Activated naive CD4-positive, alpha-beta T cell treated with Interleukin-2 at 50 U/mL for 16 hours (primary cell): ENCODE results near the gene FERMT2.
"Not testable (repeated sequence)": the region's sequence is repeated elsewhere in the genome, so short reads cannot be mapped to it uniquely, and the experiment has no call there.

Source experiments
- DNase-seq: peaks from one replicate; pipeline ENCODE4 v3.0.0-alpha.2; 2020

FERMT2 gene

DNA sequence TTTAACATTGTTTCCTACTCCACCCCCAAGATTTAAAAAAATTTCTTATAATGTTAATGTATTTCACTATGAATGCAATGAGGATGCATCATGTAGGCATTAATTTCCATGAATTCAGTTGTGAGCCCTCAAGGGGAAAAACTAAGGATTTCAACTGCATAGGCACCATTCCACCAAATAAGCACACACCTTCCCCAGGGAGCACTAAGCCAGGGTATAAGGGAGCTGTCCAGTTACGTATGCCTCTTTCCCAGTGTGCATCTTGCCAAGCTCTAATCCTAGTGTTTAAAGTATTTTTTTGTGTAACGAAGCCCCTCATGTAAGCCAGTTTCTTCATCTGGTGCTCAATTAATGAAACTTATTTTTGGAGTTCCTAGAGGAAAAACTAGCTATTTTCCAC is 6.6 kb downstream of the FERMT2 start:
- DNase-seq, result no peak

DNA sequence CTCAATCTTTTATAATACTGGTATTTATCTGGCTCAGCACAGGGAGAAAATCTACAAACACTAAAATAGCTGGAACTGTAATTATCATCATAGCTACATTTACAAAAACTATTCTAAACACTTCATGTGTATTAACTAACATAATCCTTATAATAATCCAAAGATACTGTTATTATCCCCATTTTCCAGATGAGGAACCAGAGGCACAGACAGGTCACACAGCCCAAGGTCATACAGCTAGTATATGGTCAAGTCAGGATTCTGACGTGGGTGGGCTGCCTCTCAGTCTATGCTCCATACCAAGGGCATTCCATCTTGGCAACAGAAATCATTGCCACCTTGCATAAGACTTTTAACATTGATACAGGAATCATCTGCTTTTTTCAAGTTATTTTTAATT is 11.4 kb downstream of the FERMT2 start:
- no peak for DNase-seq

DNA sequence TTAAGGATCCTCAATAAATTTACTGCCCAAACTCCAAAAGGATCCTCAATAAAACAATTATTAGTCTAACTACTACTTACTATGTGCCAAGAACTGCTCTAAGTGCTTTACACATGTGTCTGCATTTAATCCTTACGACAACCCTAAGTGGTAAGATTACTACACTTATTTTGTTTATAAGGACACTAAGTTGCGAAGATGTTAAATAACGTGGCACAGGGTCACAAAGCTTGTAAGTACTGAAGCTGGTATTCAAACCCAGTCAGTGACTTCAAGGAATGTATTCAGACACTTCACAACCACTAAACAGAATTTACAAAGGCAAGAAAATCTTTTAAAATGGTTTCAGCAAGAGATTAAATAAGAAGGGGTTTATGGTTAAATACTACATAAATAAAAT is 13.0 kb downstream of the FERMT2 start:
- DNase-seq, result no peak

DNA sequence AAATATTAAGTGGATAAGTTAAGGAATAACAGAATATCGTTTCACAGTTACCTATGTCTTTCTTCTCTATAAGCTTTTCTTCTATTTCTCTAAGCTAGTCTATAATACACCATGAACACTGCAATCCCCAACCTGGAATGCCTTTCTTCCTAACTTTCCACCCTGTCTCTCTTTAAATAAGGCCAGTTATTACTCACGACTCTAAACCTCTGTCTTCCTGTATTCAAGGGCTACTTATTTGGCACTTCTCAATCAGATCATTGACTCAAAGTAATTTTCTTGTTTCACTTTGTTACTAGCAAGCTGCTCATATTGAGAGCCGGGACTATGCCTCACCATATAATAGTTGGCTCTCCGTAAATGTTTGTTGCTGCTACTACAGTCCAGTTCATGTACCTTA is 13.5 kb downstream of the FERMT2 start:
- DNase-seq, result no peak

DNA sequence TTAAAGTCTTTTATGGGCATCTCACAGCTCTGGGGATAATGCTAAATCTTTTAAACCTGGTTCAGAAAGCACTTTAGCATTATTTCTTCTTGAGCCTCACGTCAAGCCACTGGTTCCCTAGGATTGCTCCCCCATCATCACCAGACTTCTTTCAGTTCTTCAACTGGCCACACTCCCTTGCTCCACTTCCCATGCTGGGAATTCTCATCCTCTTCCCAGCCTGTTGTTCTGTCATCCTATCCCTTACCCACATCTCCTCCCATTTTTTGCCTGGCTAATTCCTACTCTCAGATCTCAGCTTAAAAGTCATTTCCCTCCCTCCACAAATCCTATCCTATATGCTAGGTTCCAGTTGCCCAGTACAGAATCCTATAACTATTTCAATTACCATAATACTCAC is 14.4 kb downstream of the FERMT2 start:
- DNase-seq, result no peak

DNA sequence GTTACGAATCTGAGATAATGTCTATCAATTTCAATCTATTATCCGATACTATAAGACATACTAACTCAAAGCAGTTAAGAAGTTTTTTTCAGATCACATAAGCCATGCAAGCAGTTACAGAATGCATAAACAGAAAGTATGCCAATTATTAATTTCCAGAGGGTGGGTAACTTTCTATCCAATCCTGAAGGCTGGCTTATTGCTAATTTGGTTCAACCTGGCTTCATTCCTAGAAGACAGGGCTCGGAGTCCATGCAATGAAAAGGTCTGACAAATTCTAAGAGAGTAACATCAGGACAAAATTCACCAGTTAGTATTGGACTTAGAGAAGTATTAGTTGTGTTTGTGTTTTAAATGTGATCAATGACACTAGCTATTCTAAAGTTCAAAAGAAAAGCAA is 15.0 kb downstream of the FERMT2 start:
- DNase-seq, result no peak

DNA sequence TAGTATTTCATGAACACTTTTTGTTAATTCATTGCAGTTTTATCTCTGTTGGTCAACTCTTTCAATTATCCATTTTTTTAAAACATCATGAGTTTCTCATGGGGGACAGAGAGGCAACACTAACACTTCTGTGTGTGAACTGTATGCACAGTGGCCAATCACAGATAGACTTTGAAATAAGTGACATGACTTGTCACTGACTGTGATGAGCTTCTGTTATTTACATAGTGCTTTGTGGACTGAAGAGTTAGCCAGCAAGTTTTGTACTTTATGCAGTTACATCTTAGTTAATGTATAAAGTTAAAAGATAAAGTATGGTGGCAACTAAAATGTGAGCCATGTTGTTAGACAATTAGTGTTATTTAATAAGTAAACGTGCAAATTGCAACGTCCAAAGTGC is 16.1 kb downstream of the FERMT2 start:
- no peak for DNase-seq

DNA sequence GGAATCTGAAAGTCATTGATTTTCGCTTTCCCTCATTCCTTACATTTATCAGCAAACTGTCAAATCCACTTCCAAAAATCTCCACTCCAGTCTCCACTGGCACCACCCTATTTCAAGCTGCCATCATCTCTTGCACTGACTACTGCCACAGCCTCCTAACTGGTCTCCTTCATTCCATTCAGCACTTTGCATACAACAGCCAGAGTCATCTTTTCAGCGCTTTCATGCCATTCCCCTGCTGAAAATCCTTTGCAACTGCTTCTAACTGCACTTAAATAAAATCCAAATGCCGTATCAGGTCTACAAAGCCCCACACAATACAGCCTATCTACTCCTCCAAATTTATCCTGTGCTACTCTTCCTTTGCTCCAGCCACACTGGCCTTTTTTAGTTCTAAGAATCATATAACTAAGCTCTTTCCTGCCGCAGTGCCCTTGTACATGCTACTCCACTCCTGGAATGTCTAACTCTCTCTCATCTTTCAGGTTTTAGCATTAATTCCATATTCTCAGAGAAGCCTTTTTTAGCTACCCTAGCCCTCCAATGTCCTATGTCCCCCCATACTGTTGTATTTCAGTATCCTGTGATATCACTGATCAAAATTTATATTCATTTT is 21.6 kb downstream of the FERMT2 start:
- DNase-seq, result no peak

DNA sequence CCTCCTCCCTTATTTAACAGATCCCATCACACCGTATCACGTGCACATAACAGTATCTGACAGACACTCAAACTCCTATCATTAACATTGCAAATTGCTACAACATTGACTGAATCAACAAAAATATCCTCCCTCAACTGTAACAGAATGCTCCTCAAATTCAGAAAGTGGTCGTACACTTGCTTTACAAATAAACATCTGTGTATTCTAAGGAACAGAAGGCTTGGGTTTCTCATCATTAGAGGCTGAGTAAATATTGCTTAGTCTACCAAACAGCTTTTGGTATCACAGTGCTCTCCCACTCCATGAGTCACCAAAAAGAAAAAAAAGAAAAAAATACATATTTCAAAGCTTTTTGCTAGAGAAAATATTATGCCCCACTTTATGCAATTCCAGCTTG is 23.9 kb downstream of the FERMT2 start:
- no peak for DNase-seq

DNA sequence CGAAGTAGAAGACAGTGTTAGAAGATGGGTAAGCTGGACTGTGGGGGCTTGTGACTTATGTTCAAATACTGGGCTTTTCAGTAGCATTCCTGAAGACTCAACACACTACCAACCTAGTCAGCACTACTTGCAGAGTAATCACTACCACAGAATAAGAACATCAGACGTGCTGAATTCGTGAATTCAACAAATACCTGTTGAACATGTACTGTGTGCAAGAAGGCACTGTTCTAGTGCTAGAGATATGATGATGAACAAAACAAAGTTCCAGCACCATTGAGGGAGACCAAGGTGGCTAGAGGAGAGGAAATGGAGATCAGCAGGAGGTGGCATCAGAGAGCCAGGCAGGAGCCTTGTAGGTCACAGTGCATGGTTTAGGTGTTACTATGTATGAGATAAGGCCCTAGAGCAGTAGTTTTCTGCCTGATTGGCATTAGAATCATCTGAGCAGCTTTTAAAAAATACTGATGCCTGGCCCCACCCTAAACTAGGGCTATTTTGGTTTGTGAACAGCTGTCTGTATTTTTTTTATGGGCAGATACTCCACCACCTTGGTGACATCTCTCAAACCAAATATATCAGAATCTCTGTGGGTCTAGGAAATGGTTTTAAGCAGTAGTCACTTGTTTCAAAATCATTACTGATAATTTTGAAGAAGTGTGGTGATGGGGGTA is 26.8 kb downstream of the FERMT2 start:
- no peak for DNase-seq

DNA sequence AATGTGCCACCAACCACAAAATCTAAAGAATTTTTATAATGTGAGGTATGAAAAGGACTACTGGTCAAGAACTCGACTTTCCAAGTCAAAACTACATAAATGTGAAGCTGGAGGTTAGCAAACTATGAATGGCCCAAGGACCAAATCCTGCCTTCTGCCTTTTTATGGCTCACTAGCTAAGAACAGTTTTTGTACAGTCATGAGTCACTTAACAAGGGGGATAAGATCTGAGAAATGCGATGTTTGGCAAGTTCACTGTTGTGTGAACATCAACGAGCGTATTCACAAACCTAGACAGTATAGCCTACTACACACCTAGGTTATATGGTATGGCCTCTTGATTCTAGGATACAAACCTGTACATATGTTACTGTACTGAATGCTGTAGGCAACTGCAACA is 28.2 kb downstream of the FERMT2 start:
- DNase-seq, result no peak

DNA sequence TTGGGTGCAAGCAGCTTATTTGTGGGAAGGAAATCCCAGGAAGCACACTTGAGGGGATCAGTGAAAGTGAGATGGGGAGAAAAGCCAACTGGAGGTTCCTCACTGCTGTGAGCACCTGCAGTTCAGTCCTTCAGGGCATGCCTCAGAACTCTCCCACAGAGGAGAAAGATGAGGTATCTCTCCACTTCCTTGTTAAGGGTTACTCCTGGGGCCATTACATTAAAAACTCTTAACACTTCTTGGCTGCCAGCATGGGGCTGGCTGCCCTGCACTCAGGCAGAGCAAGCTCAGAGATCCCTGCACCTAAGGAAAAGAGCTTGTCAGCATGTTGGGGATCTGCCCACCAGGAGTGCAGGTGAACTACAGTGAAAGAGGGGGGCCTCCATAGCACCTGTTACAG is 28.8 kb downstream of the FERMT2 start:
- no peak for DNase-seq

DNA sequence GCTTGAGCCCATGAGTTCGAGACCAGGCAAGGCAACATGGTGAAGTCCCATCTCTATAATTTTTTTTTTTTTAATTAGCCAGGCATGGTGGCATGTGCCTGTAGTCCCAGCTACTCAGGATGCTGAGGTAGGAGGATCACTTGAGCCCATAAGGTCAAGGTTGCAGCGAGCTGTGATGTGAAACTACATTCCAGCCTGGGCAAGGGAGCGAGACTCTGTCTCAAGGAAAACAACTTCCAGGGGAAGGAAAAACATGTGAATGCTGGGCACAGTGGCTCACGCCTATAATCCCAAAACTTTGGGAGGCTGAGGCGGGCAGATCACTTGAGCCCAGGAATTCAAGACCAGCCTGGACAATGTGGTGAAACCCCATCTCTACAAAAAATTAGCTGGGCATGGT is 30.4 kb downstream of the FERMT2 start:
- DNase-seq, result not testable (repeated sequence)

DNA sequence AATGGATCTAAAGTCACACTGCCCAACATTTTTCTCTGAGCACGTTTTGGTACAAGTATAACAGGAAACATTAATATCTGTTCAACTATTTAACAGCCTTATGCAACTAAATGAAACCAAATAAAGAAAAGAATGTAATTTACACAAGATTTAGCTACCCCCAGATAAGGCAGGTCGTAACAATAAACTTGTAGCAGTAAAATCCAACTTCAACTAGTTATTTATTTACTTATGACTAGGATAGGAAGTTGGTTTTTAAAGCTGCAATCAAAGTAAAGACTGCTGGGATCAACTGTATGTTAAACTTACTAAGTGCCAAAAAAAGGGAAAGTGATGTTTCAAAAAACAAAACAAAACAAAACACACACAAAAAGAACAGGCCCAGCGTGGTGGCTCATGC is 30.9 kb downstream of the FERMT2 start:
- no peak for DNase-seq

DNA sequence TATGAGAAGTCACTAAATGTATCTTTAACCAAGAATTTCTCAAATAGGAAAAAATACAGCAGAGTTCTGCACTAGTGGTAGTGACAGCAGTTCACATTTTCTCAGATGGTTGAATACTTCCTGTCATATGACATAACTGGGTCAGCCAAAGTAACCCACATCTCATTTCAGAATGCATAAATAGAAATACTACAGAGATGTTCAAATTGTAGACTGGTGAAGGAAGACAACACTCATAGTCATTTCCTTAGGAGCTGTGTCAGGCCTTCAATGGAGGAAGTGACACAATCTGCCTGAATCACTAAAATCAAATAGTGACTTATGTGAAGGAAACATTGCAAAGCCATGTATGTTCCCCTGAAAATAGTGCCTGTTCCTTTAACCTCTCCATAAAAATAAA is 32.4 kb downstream of the FERMT2 start:
- DNase-seq, result no peak

DNA sequence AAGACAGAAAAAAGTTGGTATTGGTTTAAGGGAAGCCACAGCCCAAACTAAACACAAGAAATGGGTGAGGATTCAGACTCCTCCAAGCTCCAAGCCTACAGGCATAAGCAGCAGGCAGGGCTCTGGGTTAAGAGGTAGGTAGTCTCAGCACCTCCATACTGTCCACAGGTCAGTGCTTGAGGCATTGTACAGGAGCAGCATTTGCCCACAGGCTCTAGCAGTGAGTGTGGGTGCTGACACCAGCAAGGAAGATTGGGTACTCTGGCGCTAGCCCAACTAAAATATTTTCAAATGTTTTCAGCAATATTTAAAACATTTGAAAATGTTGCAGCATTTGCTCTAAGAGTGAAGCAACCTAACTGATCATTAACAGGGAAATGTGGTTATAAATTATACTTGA is 33.1 kb downstream of the FERMT2 start:
- DNase-seq, result no peak

DNA sequence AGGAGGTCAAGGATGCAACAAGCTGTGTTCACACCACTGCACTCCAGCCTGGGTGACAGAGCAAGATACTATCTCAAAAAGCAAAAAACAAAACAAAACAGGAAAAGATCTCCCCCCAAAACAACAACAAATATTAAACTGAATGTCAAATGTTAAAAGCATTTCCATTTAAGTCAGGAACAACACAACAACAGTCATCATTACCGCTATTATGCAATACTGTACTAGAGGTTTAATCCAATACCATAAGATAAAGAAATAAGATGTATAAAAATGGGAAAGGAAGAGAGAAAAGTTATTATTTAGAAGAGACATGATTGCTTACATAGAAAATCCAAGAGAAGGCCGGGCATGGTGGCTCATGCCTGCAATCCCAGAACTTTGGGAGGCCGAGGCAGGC is 36.6 kb downstream of the FERMT2 start:
- DNase-seq, result no peak

DNA sequence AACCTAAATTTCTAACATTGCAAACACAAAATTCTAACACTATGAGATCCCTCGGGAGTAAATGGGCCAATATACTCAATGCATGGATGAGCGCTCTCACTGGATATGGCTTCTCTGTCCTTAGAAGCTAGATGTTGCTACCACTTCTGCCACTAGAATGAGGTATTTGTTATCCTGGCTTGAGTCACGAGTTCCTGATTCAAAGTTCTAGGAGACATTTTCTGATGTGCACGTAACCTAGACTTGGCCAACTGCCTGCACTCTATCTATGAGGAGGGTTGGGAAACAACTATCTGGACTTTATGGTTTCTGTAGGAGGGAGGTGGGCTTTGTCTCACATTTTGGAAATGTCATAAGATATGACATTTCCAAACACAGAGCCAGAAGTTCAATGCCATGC is 37.6 kb downstream of the FERMT2 start:
- DNase-seq, result no peak

DNA sequence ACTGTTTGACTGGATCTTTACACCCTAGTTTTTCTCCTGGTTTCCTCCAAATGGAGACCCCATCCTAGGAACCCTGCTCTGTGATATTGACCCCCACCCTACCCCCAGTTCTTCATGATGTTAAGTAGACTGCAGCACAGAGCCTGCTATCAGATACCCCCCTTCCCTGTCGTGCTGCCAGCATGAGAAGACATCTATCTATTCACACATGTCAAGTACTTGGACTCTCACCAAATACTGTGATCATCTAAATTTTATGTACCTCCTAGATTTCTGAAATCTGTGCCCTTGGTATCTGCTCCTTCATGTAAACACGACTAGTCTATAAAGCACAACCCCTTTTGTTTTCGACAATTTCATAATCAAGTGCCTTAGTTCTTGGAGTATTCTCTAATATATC is 38.9 kb downstream of the FERMT2 start:
- no peak for DNase-seq

DNA sequence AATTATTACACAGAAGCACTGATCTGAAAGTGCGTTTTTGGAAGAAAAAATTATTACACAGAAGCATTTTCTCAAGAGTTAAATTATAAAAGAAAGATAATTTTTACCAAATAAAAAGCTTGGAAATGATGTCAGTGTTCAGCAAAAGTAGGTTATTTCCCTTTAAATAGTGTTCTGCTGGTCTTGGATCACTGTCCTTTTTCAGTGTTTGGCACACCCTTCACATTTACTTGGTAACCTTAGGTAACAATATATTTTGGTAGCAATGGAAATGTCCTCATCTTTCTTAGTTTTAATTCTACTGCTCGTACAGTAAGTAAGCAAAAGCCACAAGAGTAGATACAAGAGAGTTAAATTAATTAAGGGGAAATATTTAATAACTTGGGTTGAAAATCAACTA is 40.3 kb downstream of the FERMT2 start:
- no peak for DNase-seq

DNA sequence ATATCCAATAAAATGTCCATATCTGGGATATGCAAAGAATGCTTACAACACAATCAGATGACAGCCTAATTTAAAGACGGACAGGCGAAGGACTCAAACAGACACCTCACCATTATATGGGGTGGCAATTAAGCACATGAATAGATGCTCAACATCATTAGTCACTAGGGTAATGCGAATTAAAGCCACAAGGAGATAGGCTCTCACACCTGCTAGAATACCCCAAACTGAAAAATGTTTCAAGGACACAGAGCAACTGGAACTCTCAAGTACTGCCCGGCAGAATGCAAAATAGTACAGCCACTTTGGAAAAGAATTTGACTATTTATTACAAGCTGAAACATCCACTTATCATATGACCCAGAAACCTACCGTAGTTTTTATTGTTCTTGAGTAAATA is 42.9 kb downstream of the FERMT2 start:
- DNase-seq, result no peak

DNA sequence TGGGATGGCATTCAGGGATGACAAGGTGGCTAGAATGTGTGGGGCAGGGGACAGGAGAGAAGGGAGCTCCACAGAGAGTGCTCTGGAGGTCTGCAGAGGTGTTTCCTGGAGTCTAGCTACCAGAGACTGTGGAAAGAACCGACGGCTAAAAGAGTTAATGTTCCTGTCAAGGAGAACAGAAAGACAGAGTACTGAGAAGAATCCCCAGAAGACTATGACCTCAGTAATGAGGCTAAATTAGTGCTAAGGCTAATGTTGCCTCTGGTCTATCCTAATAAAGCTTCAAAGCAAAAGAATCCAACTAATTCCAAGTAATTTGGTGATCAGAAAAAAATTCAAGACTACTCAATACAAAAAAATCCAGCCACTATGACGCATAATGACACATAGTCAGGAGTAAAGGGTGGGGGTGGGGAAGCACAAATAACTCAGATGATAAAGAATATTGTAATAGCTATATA is 44.7 kb downstream of the FERMT2 start:
- DNase-seq, result no peak

DNA sequence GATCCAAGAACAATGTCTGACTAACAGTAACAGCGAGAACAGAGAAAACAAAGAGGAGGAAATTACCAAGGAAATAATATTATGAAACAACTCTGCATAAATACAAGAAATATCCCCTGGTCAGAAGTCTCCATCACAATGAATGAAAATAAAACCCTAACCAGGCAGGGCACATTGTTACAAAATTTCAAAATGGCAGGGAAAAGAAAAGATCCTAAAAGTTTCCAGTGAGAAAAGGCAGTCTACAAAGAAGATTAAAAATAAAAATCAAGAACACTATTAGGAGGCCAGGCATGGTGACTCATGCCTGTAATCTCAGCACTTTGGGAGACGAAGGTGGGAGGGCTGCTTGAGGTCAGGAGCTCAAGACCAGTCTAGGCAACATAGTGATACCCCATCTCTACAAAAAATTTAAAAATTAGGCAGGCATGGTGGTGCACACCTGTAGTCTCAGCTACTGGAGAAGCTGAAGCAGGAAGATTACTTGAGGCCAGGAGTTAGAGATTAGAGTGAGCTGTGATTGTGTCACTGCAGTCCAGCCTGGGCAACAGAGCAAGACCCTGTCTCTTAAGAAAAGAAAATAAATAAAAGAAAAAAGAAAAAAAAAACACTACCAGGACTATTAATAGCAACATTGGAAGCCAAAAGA is 47.8 kb downstream of the FERMT2 start:
- DNase-seq, result no peak

DNA sequence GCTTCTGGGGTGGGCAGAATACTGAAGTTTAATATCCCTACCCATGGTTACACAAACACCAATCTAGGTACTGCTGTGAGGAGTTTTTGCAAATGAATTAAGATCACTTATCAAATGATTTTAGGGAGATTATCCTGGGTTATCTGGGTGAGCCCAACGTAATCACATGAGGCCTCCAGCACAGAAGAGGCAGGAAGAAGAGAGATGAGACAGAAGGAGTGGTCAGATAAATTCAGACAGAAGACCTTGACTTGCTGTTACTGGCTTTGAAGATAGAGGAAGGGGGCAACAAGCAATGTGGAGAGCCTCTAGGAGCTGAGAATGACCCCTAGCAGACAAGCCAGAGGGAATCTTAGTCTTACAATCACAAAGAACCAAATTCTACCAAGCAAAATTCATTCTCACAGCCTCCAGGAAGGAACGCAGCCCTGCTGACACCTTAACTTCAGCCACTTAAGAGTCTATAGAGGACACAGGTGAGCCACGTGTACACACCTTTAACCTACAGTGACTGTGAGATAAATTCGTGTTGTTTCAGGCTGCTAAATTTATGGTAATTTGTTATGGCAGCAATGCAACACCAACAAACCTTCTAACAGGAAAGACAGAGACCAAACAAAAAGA is 49.4 kb downstream of the FERMT2 start:
- DNase-seq, result no peak
